Gastrocnemius medialis (tissue), 4 donors: Measurements from ENCODE around the gene CASKIN1. TPM values are rescaled to one million over a fixed set of nuclear protein-coding genes. Genes with fewer than 3 reads are reported as not detected.

Experiments
- ATAC-seq, 2 donors: fragments of 150-250 bp; one replicate each; pipeline ENCODE4 v1.9.1; 2016
- DNase-seq, 2 donors: peaks; one replicate each; pipeline ENCODE4 v3.0.0-alpha.2; 2019
- H3K27ac ChIP-seq, 4 donors: fragments of 200-600 bp; sonication (generic); 1 replicate in 1 of 4; 2 replicates in 3 of 4; pipeline ENCODE4 v1.5.1; 2016 to 2018; ENCODE audit warnings: mild to moderate bottlenecking in 2 of 4, moderate library complexity in 1 of 4
- H3K27me3 ChIP-seq, 3 donors: fragments of 200-600 bp; sonication (generic) in 2 of 3; 1 replicate in 1 of 3; 2 replicates in 2 of 3; pipeline versions ENCODE4 v1.5.1 to v1.6.0; 2016 to 2019; ENCODE audit warnings: mild to moderate bottlenecking in 1 of 3, moderate library complexity in 1 of 3
- H3K36me3 ChIP-seq, 2 donors: fragments of 200-600 bp; sonication (generic) in 1 of 2; one replicate each; pipeline ENCODE4 v1.5.1; 2017 to 2018
- H3K4me1 ChIP-seq, 2 donors: fragments of 200-600 bp; sonication (generic) in 1 of 2; one replicate each; pipeline ENCODE4 v1.5.1; 2016 to 2017; ENCODE audit warnings: mild to moderate bottlenecking in 2 of 2
- H3K4me3 ChIP-seq, 4 donors: fragments of 200-600 bp; sonication (generic) in 3 of 4; 1 replicate in 1 of 4; 2 replicates in 3 of 4; pipeline ENCODE4 v1.5.1; 2016 to 2019; ENCODE audit warnings: mild to moderate bottlenecking in 2 of 4
- H3K9me3 ChIP-seq, 3 donors: fragments of 200-600 bp; sonication (generic) in 2 of 3; 1 replicate in 1 of 3; 2 replicates in 2 of 3; pipeline ENCODE4 v1.5.1; 2016 to 2019
- CTCF ChIP-seq, 5 experiments: fragments of 450-650 bp in 3 of 5; fragments of 200-600 bp in 2 of 5; sonication (generic) in 2 of 5; IDR thresholded peaks in 4 of 5; conservative IDR thresholded peaks in 1 of 5; 1 replicate in 4 of 5; 2 replicates in 1 of 5; pipeline ENCODE4 v1.5.1; 2016 to 2019; ENCODE audit warnings: antibody characterized with exemption in 5 of 5, mild to moderate bottlenecking in 3 of 5, moderate library complexity in 3 of 5
- POLR2A ChIP-seq, 2 donors: fragments of 450-650 bp; IDR thresholded peaks; one replicate each; pipeline ENCODE4 v1.6.1; 2017; ENCODE audit warnings: antibody characterized with exemption in 2 of 2, mild to moderate bottlenecking in 2 of 2, moderate library complexity in 2 of 2
- in situ Hi-C, 4 donors: fragments of 200-750 bp; cut with MboI; loops; one replicate each; pipeline versions ENCODE4 v1.15.0 to v1.8.0; 2017; ENCODE audit warnings: low sequenced_read_pairs in 4 of 4
- intact Hi-C: fragments of 100-400 bp; cut with DNase I; formaldehyde crosslinking; loops from one replicate; pipeline ENCODE4 v1.15.1; 2023; ENCODE audit warnings: low total_unique reads
- total RNA-seq, 4 donors: library from RNA; depleted of rRNA; stranded (reverse); fragments of >200 nt; gene quantifications; one replicate each; pipeline versions ENCODE4 v1.1.0 to v1.2.3, GENCODE V29; 2016

Gene CASKIN1
- total RNA-seq, 4 donors from 2014 or later = 0.07 to 0.51 (median 0.10) TPM; not detected in 1

GRCh38 chr16:2175454-2175853 is 21.0 kb downstream of the CASKIN1 start:
- DNase-seq (no peak), ATAC-seq (no peak)
- Histone ChIP-seq H3K4me1 (no peaks in the 10 kb centered on the region), H3K4me3 (no peak overlapping the region), H3K27me3 (no peaks in the 10 kb centered on the region), H3K36me3 (peaks cover 0 to 60% of the 10 kb centered on the region in 2 donors), H3K27ac (no peak overlapping the region), H3K9me3 (no peaks in the 10 kb centered on the region)
- intact Hi-C loops = no loop called here
- TF ChIP-seq POLR2A (IDR thresholded peaks at IDR 0.05) (no peak), CTCF (IDR thresholded peaks at IDR 0.05 in 4 of 5, conservative IDR thresholded peaks at IDR 0.05 in 1 of 5) (no peak)
- in situ Hi-C loops = no loop called here

GRCh38 chr16:2174396-2175131 is 21.8 kb downstream of the CASKIN1 start:
- DNase-seq = no peak
- in situ Hi-C loops (no loop called here), intact Hi-C loops (no loop called here)
- Histone ChIP-seq H3K4me1 (peaks cover 0 to 2% of the 10 kb centered on the region in 2 donors), H3K27ac (no peak overlapping the region), H3K4me3 (no peak overlapping the region), H3K27me3 (no peaks in the 10 kb centered on the region), H3K36me3 (peaks cover 0 to 60% of the 10 kb centered on the region in 2 donors), H3K9me3 (no peaks in the 10 kb centered on the region)
- TF ChIP-seq CTCF (IDR thresholded peaks at IDR 0.05 in 4 of 5, conservative IDR thresholded peaks at IDR 0.05 in 1 of 5) (no peak), POLR2A (IDR thresholded peaks at IDR 0.05) (no peak)
- no peak for ATAC-seq

GRCh38 chr16:2173916-2174315 is 22.5 kb downstream of the CASKIN1 start:
- Histone ChIP-seq H3K9me3 (no peaks in the 10 kb centered on the region), H3K27ac (no peak overlapping the region), H3K4me1 (peaks cover 0 to 6% of the 10 kb centered on the region in 2 donors), H3K4me3 (no peak overlapping the region), H3K36me3 (peaks cover 0 to 60% of the 10 kb centered on the region in 2 donors), H3K27me3 (no peaks in the 10 kb centered on the region)
- intact Hi-C loops = no loop called here
- TF ChIP-seq POLR2A (IDR thresholded peaks at IDR 0.05) (no peak), CTCF (IDR thresholded peaks at IDR 0.05 in 4 of 5, conservative IDR thresholded peaks at IDR 0.05 in 1 of 5) (no peak)
- DNase-seq = no peak
- in situ Hi-C loops = no loop called here
- ATAC-seq = no peak

GRCh38 chr16:2173366-2173765 is 23.0 kb downstream of the CASKIN1 start:
- intact Hi-C loops = no loop called here
- Histone ChIP-seq H3K36me3 (peaks cover 0 to 60% of the 10 kb centered on the region in 2 donors), H3K4me1 (peaks cover 0 to 6% of the 10 kb centered on the region in 2 donors), H3K27me3 (no peaks in the 10 kb centered on the region), H3K27ac (no peak overlapping the region), H3K9me3 (no peaks in the 10 kb centered on the region), H3K4me3 (no peak overlapping the region)
- DNase-seq (no peak), ATAC-seq (no peak)
- no peak for TF ChIP-seq CTCF (IDR thresholded peaks at IDR 0.05 in 4 of 5, conservative IDR thresholded peaks at IDR 0.05 in 1 of 5)
- no peak for TF ChIP-seq POLR2A (IDR thresholded peaks at IDR 0.05)
- in situ Hi-C loops = no loop called here
